Brain microvascular endothelial cell (primary cell): Measurements from ENCODE around the gene CPAMD8.
"Not testable (repeated sequence)": the region's sequence is repeated elsewhere in the genome, so short reads cannot be mapped to it uniquely, and the experiment has no call there.

Experiments
- DNase-seq: peaks from one replicate; pipeline ENCODE4 v3.0.0-alpha.2; 2020
- H3K27ac ChIP-seq: fragments of 250-450 bp; sonication (Bioruptor Pico); 2 replicates; pipeline ENCODE4 v1.5.1; 2020; ENCODE audit warnings: mild to moderate bottlenecking, moderate library complexity
- H3K27me3 ChIP-seq: fragments of 250-450 bp; sonication (Bioruptor Pico); replicated peaks from 2 replicates; pipeline ENCODE4 v1.5.1; 2020; ENCODE audit warnings: mild to moderate bottlenecking
- H3K36me3 ChIP-seq: fragments of 250-450 bp; sonication (Bioruptor Pico); replicated peaks from 2 replicates; pipeline ENCODE4 v1.5.1; 2020; ENCODE audit warnings: mild to moderate bottlenecking
- H3K4me3 ChIP-seq: 2 replicates; pipeline ENCODE4 v1.5.1; 2011; ENCODE audit warnings: low read depth, mild to moderate bottlenecking, control low read depth, low read length, moderate library complexity
- CTCF ChIP-seq: IDR thresholded peaks from 2 replicates; pipeline ENCODE4 v1.5.1; 2011; ENCODE audit warnings: low read depth, mild to moderate bottlenecking, moderate library complexity, low read length, control low read depth, inconsistent platforms; ENCODE audit errors: missing control alignments
- in situ Hi-C: cut with HindIII; loops from 2 replicates; pipeline ENCODE4 v1.10.0; 2017; ENCODE audit warnings: low sequenced_read_pairs, low pct_ligation_motif_present

The CPAMD8 gene

GRCh38 chr19:16988661-16989060, 37.9 kb downstream of the CPAMD8 start:
- H3K4me3 ChIP-seq: no peak overlapping the region
- DNase-seq: no peak
- no peak overlapping the region for H3K27ac ChIP-seq
- no peaks in the 10 kb centered on the region for H3K36me3 ChIP-seq
- no peaks in the 10 kb centered on the region for H3K27me3 ChIP-seq
- TF ChIP-seq CTCF: no peak
- in situ Hi-C loops: no loop called here

- no peaks in the 10 kb centered on the region for H3K36me3 ChIP-seq
- in situ Hi-C loops: no loop called here
- H3K4me3 ChIP-seq: no peak overlapping the region
- DNase-seq: no peak
- no peaks in the 10 kb centered on the region for H3K27me3 ChIP-seq
- no peak overlapping the region for H3K27ac ChIP-seq
- no peak for TF ChIP-seq CTCF
These were observed 41.2 kb downstream of the CPAMD8 start for GRCh38 chr19:16985403-16985802.

- in situ Hi-C loops, H3K4me3 ChIP-seq, DNase-seq, H3K27me3 ChIP-seq, H3K36me3 ChIP-seq, H3K27ac ChIP-seq: not testable (repeated sequence)
These were observed 44.0 kb downstream of the CPAMD8 start for GRCh38 chr19:16982586-16982985.

GRCh38 chr19:16978839-16979802, 47.5 kb downstream of the CPAMD8 start:
- TF ChIP-seq CTCF: no peak
- in situ Hi-C loops: no loop called here
- no peaks in the 10 kb centered on the region for H3K36me3 ChIP-seq
- no peak overlapping the region for H3K27ac ChIP-seq
- no peaks in the 10 kb centered on the region for H3K27me3 ChIP-seq
- H3K4me3 ChIP-seq: no peak overlapping the region
- DNase-seq: no peak

- Histone ChIP-seq H3K4me3 (no peak overlapping the region), H3K27me3 (no peaks in the 10 kb centered on the region), H3K36me3 (no peaks in the 10 kb centered on the region), H3K27ac (no peak overlapping the region)
- in situ Hi-C loops: no loop called here
- no peak for TF ChIP-seq CTCF
- DNase-seq: no peak
These were observed 48.5 kb downstream of the CPAMD8 start for GRCh38 chr19:16978156-16978555.

GRCh38 chr19:16977306-16977705, 49.3 kb downstream of the CPAMD8 start:
- Histone ChIP-seq H3K36me3 (no peaks in the 10 kb centered on the region), H3K27me3 (no peaks in the 10 kb centered on the region), H3K4me3 (no peak overlapping the region), H3K27ac (no peak overlapping the region)
- TF ChIP-seq CTCF: no peak
- in situ Hi-C loops: no loop called here
- no peak for DNase-seq
